Iris pigment epithelial cell (primary cell): ENCODE data around the gene SHMT2.
A peak's percentile ranks its signal among the peaks of the same experiment; 100 is the strongest.

Experiments used
- DNase-seq: peaks from one replicate; pipeline ENCODE4 v3.0.0-alpha.2; 2011; ENCODE audit warnings: low read depth

Gene SHMT2

DNA sequence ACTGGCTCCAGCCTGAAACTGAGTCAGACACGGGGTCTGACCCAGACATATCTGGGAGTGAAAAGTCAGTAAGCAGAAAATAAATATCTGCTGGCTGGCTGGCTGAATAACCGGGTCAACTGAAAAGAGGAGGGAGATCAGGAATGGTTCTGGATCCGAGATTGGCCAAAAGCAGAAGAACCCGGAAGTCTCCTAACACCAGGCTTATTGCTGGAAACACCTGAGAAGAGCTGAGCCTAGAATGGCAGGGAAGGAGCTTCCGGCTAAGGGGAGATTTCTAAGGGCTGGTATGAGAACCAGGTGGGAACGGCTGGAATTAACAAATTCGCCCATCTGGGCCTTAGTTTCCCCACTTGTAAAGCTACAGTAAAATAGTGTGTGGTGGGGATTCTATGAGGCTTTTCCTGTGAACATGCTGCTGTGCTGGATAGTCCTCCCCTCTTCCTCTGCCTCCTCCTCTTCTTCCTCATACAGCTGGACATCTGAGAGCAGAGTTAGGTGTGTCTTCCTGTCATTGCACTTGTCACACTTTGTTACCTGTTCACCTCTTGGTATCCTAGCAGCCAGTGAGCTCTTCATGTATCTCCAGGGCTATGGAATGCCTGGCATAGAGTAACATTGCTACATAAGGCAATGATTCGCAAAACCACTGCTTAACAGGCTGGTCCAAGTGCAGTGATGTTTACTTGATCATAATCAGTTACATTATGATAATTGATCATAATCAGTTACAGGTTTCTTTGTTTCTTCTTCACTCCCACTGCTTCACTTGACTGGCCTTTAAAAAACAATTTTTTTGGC, 2.0 kb upstream of the SHMT2 start:
- no peak for DNase-seq

DNA sequence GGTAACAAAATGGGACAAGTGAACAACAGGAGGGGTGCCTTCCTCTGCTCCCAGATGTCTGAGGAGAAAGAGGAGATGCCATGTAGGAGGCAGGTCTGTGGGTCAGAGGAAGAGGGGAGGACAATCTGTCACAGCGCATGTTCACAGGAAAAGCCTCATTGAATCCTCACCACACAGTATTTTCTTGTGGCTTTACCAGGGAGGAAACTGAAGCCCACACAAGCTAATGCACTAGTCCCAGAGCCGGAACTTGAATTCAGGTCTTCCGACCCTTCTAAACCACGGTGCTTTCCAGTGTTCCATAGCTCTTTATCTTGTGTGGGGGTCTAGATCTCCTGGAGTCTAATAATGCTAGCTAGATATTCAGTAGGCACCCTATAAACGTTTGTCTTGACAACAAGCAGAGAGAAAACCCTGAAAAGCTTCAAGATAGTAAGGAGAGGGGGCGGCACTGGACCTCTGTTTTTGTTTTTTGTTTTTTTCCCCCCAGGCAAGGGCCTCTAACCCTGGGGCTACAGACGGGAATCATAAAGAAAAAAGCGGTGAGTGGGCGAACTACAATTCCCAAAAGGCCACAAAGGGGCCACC, 371 bp upstream of the SHMT2 start:
- DNase-seq, result no peak

GRCh38 chr12:57230381-57231155, 1.1 kb downstream of the SHMT2 start:
- peak; percentile 27 for DNase-seq

- DNase-seq, result no peak
Observed at GRCh38 chr12:57231276-57232021, 1.9 kb downstream of the SHMT2 start.

DNA sequence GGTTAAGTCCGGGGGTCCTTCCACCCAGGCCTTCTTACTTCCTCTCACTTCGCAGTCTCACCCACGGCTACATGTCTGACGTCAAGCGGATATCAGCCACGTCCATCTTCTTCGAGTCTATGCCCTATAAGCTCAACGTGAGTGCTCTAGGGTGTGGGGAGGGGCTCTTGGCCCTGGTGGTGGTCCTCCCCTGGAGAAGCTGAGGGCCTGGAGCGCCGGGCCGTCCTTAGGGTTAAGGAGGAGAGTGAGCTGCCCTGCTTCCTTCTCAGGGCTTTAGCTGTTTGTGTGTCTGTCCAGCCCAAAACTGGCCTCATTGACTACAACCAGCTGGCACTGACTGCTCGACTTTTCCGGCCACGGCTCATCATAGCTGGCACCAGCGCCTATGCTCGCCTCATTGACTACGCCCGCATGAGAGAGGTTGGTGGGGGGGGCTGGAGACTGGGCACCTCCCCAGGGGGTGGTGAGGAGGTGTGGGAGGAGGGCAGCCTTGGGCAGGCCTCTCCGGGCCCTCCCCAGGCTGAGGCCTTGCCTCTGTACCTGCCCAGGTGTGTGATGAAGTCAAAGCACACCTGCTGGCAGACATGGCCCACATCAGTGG, 2.7 kb downstream of the SHMT2 start:
- DNase-seq, result no peak

- peak; percentile 87 for DNase-seq
Observed at GRCh38 chr12:57233357-57234232, 4.1 kb downstream of the SHMT2 start.

DNA sequence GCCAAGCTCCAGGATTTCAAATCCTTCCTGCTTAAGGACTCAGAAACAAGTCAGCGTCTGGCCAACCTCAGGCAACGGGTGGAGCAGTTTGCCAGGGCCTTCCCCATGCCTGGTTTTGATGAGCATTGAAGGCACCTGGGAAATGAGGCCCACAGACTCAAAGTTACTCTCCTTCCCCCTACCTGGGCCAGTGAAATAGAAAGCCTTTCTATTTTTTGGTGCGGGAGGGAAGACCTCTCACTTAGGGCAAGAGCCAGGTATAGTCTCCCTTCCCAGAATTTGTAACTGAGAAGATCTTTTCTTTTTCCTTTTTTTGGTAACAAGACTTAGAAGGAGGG, 4.7 kb downstream of the SHMT2 start:
- DNase-seq, result no peak

GRCh38 chr12:57234571-57235016, 5.1 kb downstream of the SHMT2 start:
- DNase-seq, result no peak

DNA sequence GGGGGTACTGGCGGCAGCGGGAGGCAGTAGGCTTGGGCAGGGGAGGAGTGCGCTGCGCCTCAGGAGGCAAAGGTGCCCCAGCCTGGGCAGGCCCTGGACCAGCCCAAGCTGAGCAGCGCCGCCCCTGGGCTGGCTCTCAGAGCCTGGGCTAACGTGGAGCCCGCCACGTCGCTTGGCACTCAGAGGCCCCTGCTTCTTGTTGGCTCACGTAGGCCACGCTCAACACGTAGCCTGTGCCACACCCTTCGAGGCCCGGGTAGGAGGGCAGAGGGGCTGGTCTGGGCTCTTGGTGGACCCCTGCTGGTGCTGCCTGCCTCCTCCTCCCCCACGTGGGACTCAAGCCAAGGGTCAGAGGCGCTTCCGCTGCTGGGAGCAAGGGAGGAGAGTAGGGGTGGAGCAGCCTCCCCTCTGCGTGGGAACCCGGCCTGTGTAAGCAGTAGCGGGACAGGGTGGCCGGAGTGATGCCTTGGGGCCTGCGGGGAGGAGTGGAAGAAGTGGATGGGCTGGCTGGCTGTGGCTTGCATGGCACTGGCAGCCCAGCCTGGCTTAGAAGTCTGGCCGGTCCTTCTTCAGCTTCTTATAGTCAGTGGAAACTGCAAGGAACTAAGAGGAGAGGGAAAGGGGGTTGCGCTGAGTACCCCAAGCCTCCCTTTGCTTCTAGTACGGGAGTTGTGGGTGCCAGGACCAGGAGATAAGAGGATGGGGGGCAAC, 5.7 kb downstream of the SHMT2 start:
- peak; percentile 34 for DNase-seq

- DNase-seq, result no peak
Observed at GRCh38 chr12:57235728-57236131, 6.2 kb downstream of the SHMT2 start.

- DNase-seq, result no peak
Observed at GRCh38 chr12:57236201-57236924, 6.9 kb downstream of the SHMT2 start.

- DNase-seq, result no peak
Observed at GRCh38 chr12:57236925-57237595, 7.5 kb downstream of the SHMT2 start.

DNA sequence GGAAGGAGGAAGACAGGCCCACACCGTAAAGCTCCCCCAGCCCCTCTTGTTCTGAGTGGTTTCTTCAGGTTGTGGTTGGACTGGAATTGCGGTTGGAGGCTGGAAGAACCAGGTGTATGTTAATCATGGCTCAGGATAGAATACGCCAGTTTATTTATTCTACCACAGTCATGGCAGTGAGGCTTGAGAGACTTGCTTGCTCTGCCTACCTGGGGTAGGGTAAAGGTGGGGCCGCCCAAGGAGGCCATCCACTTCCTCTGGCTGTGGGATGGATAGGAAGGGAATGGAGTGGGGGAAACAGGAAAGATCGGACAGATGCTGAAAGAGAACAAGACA, 8.1 kb downstream of the SHMT2 start:
- no peak for DNase-seq

DNA sequence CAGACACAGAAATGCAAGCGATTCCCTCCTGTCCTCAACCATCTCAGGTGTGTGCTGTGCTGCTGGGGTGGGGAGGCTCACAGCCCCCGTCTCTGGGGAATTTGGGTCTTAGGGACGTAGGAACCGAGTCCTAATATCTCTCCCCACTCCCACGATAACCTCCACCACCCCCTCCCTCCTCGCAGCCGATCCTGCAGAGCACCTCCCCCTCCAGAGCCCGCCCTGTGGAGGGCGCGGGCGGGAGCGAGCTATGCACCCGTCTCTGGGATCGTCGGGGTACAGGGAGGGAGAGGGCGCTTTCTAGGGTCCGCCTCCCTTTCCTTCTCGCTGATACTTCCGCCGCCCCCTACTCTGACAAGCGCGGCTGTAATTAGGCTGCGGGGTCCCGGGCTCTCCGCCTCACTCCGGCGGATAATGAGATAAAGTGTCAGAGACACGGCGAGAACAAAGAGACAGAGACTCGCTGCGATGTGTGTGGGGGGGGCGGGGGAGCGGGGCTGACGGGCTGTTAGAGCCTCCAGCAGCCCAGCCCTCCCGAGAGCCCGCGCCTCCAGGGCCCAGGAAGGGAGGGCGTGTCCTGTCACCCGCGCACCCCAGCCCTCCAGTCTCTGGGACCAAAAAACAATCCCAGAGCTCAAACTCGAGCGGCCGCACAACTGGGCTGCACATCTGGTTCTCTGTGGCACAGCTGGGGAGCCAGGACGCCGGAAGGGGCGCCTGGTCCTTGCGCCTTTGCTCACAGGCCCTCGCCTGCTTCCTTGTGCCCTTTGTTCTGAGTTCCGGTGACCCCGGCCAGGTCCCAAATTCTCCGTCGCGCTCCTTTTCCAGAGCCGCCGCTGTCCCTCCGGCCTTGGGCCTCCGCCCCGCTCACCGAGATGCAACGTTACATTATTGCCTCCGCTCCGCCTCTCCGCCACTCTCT, 8.7 kb downstream of the SHMT2 start:
- DNase-seq, result no peak

DNA sequence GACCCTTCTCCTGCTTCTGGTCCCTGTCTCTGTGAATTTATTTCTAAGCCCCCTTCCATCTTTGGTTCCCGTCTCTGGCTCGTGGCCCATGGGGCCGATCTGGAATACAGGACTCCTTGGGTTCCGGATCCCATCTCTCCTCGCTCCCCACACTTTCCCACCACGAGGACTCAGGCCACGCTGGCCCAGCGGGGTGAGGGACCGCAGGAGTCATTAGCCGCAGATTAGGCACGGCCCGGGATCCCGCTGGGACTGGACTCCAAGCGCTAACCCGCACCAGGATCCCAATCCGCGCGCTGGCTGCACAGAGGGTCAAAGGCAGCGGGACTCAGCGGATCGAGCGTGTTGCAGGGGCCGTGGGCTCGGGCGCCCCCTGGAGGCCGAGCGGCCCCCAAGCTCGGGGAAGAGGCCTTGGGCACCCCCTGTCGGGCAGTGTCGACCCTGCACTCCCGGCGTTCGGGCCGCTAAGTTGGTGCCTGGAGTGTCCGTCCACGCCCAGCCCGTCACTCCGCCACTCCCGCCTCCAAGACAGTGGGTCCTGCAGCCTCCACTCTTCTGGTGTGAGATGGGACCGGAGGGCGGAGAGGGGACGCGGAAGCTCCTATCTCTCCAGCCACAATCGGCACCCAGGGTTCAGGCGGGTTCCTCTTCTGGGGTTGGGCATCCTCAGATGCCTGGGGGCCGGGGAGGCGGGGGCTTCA, 9.5 kb downstream of the SHMT2 start:
- peak; percentile 76 for DNase-seq

GRCh38 chr12:57239587-57240065, 10.1 kb downstream of the SHMT2 start:
- DNase-seq, result no peak
